T-cell (primary cell): ENCODE measurements around the gene GBA2. TPM values are rescaled to one million over a fixed set of nuclear protein-coding genes. Genes with fewer than 3 reads are reported as not detected.

Source experiments
- ATAC-seq, 4 experiments: fragments of 200-7000 bp in 3 of 4; fragments of 150-1000 bp in 1 of 4; cut with Tn5 transposase; replicated peaks in 1 of 4; 1 replicate in 3 of 4; 2 replicates in 1 of 4; pipeline ENCODE4 v1.10.0; 2021; ENCODE audit warnings: moderate library complexity in 3 of 4, mild to moderate bottlenecking in 2 of 4, moderate number of reproducible peaks in 1 of 4
- CTCF ChIA-PET, 2 donors: fragments of 300-600 bp; sonication (Branson Sonifier 250); formaldehyde crosslinking; loops; one replicate each; lab custom pipeline; 2022; ENCODE audit warnings: antibody characterized with exemption in 2 of 2; lab: Charles Lee
- POLR2A ChIA-PET, 2 donors: fragments of 300-600 bp; sonication (Branson Sonifier 250); formaldehyde crosslinking; loops; one replicate each; lab custom pipeline; 2022; ENCODE audit warnings: antibody characterized with exemption in 2 of 2; lab: Charles Lee
- DNase-seq, 35 experiments: peaks; one replicate each; pipeline versions ENCODE4 v3.0.0 to v3.0.0-alpha.2; 2013 to 2023
- H3K27ac ChIP-seq: one replicate; pipeline ENCODE4 v1.5.1; 2013; ENCODE audit warnings: low read length
- H3K27me3 ChIP-seq, 2 experiments: replicated peaks in 1 of 2; 1 replicate in 1 of 2; 2 replicates in 1 of 2; pipeline versions ENCODE4 v1.6.1 to v1.7.0; 2013; ENCODE audit warnings: low read length in 1 of 2, mixed read lengths in 1 of 2; ENCODE audit not compliant: control insufficient read depth in 2 of 2, insufficient read depth in 2 of 2; ENCODE audit errors: extremely low read depth in 1 of 2
- H3K36me3 ChIP-seq, 2 donors: 1 replicate in 1 of 2; 2 replicates in 1 of 2; pipeline versions ENCODE4 v1.6.1 to v1.7.0; 2013; ENCODE audit warnings: low read length in 1 of 2; ENCODE audit not compliant: control insufficient read depth in 2 of 2, insufficient read depth in 1 of 2; ENCODE audit errors: extremely low read depth in 1 of 2
- H3K4me1 ChIP-seq, 2 experiments: 1 replicate in 1 of 2; 2 replicates in 1 of 2; pipeline versions ENCODE4 v1.6.1 to v1.7.0; 2013; ENCODE audit warnings: low read length in 2 of 2, mixed read lengths in 1 of 2; ENCODE audit not compliant: insufficient read depth in 2 of 2, control insufficient read depth in 1 of 2; ENCODE audit errors: extremely low read depth in 1 of 2
- H3K4me3 ChIP-seq, 2 donors: 1 replicate in 1 of 2; 2 replicates in 1 of 2; pipeline versions ENCODE4 v1.5.1 to v1.7.0; 2013; ENCODE audit warnings: mild to moderate bottlenecking in 2 of 2, low read length in 1 of 2, moderate library complexity in 1 of 2; ENCODE audit not compliant: control insufficient read depth in 1 of 2; ENCODE audit errors: extremely low read depth in 1 of 2
- H3K9me3 ChIP-seq: 2 replicates; pipeline ENCODE4 v1.7.0; 2013
- H3K27ac Mint-ChIP-seq, 2 donors: one replicate each; pipeline ENCODE4 v1.8.0; 2020 to 2021; ENCODE audit warnings: mild to moderate bottlenecking in 2 of 2, mixed read lengths in 2 of 2
- H3K27me3 Mint-ChIP-seq, 2 donors: one replicate each; pipeline ENCODE4 v1.8.0; 2021 to 2022; ENCODE audit warnings: mixed read lengths in 2 of 2
- H3K36me3 Mint-ChIP-seq: one replicate; pipeline ENCODE4 v1.8.0; 2021; ENCODE audit warnings: mixed read lengths
- H3K4me1 Mint-ChIP-seq, 3 donors: one replicate each; pipeline ENCODE4 v1.8.0; 2020 to 2022; ENCODE audit warnings: mixed read lengths in 3 of 3, mild to moderate bottlenecking in 1 of 3
- H3K4me3 Mint-ChIP-seq, 3 donors: one replicate each; pipeline ENCODE4 v1.8.0; 2020 to 2022; ENCODE audit warnings: mild to moderate bottlenecking in 3 of 3, mixed read lengths in 3 of 3, moderate library complexity in 3 of 3
- H3K9me3 Mint-ChIP-seq, 3 donors: one replicate each; pipeline ENCODE4 v1.8.0; 2020 to 2022; ENCODE audit warnings: mixed read lengths in 3 of 3
- WGBS: methylation state at CpG from one replicate; pipeline ENCODE4 v1.1.5; 2013; ENCODE audit warnings: missing lambda C conversion rate; ENCODE audit not compliant: insufficient coverage; 5-methylcytosine and 5-hydroxymethylcytosine counted together
- total RNA-seq, 35 experiments: library from RNA in 6 of 35; stranded (reverse) in 6 of 35; fragments of 120-200 nt in 1 of 35; gene quantifications; one replicate each; pipeline versions ENCODE4 v1.2.1 to v1.2.4 and lab custom pipeline; 2013 to 2026

Gene GBA2
- total RNA-seq, 5 donors from 2014 or later (not counting 1 experiment from before 2014, with no cell fraction given): 35.4 to 63.3 (median 60.1) TPM

DNA sequence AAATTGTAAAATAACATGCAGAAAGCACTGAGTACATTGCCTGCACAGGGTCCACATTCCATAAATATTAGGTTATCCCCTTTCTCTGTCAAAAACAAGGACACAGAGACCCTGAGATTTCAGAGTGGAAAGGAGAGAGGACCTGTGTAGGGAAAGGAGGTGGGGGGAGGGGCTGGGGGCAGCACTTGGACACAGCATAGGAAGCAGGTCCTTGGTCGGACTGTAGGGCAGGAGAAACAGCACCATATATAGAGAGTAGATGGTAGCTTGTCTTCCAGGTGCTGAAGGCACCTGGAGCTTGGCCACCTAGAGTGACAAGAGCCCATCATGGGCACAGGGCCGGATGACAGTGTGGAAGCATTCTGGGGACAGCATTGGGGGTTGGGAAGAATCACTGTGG is 61.7 kb downstream of the GBA2 start:
- Histone ChIP-seq H3K9me3 (no peaks in the 10 kb centered on the region), H3K4me3 (no peak overlapping the region), H3K4me1 (peaks cover 2 to 26% of the 10 kb centered on the region in 2 experiments), H3K36me3 (no peaks in the 10 kb centered on the region), H3K27me3 (no peaks in the 10 kb centered on the region), H3K27ac (no peak overlapping the region)
- Mint-ChIP-seq H3K27ac (peak overlapping the region in 1 of 2 donors; percentile 85), H3K36me3 (peaks cover 3% of the 10 kb centered on the region), H3K4me3 (no peak overlapping the region), H3K27me3 (no peaks in the 10 kb centered on the region), H3K9me3 (no peaks in the 10 kb centered on the region), H3K4me1 (peaks cover 23 to 28% (median 27%) of the 10 kb centered on the region in 3 donors)
- ChIA-PET CTCF (interaction anchor here in 1 of 2 donors (1.4 kb wide), 1 partner anchor 9 kb away, joined by 4 read pairs; no protein-coding TSS in a partner anchor), POLR2A (no interaction called here)
- WGBS: 100% methylated on average over 2 of the region's 2 CpGs
- DNase-seq (no peak), ATAC-seq (no peak)

Other genes starting within 250 kb of the GBA2 start
- gene TESK1, start 144.0 kb downstream of the GBA2 start, total RNA-seq: 10 to 100 TPM; 24.2 to 56.1 (median 47.6) TPM
- gene CD72, start 130.8 kb downstream of the GBA2 start, total RNA-seq: 1 to 10 TPM; 2.5 to 9.2 (median 4.9) TPM
- gene SIT1, start 98.3 kb downstream of the GBA2 start, total RNA-seq: 10 to 100 TPM; 34.9 to 57.1 (median 51.9) TPM
- gene RMRP, start 91.2 kb downstream of the GBA2 start, total RNA-seq: over 10,000 TPM; 10,537 to 37,987 (median 30,491) TPM
- 10 to 100 TPM; 17.7 to 29.8 (median 27.5) TPM for gene CCDC107, start 90.9 kb downstream of the GBA2 start, total RNA-seq
- gene ARHGEF39, start 84.0 kb downstream of the GBA2 start, total RNA-seq: 1 to 10 TPM in 2 of 5 donors, under 1 TPM in 3; 0.12 to 1.3 (median 0.57) TPM
- under 1 TPM in 2 of 5 donors, not detected in 3; 0.19 to 0.46 TPM for gene CA9, start 75.3 kb downstream of the GBA2 start, total RNA-seq
- gene TPM2, start 59.3 kb downstream of the GBA2 start, total RNA-seq: 10 to 100 TPM; 21.4 to 66.0 (median 57.5) TPM
- gene TLN1, start 17.0 kb downstream of the GBA2 start, total RNA-seq: 100 to 1,000 TPM; 229 to 366 (median 294) TPM
- gene CREB3, start 16.6 kb downstream of the GBA2 start, total RNA-seq: 10 to 100 TPM; 15.9 to 22.6 (median 19.3) TPM
- 10 to 100 TPM; 20.6 to 36.5 (median 33.5) TPM for gene RGP1, start 59 bp upstream of the GBA2 start, total RNA-seq
- gene MSMP, start 5.0 kb upstream of the GBA2 start, total RNA-seq: 1 to 10 TPM in 3 of 5 donors, not detected in 2; 1.6 to 5.1 (median 1.6) TPM
- gene NPR2, start 42.4 kb upstream of the GBA2 start, total RNA-seq: 10 to 100 TPM in 3 of 5 donors, 1 to 10 TPM in 2; 5.9 to 10.9 (median 10.5) TPM
- gene SPAG8, start 63.0 kb upstream of the GBA2 start, total RNA-seq: 1 to 10 TPM; 2.8 to 7.1 (median 3.8) TPM
- gene HINT2, start 65.8 kb upstream of the GBA2 start, total RNA-seq: 10 to 100 TPM; 15.4 to 30.3 (median 28.5) TPM
- gene FAM221B, start 79.5 kb upstream of the GBA2 start, total RNA-seq: not detected
- gene TMEM8B, start 80.0 kb upstream of the GBA2 start, total RNA-seq: 10 to 100 TPM in 2 of 5 donors, 1 to 10 TPM in 3; 6.5 to 11.9 (median 7.3) TPM
- not detected for gene OR13J1, start 121.2 kb upstream of the GBA2 start, total RNA-seq
- not detected for gene HRCT1, start 157.0 kb upstream of the GBA2 start, total RNA-seq
- not detected for gene SPAAR, start 160.3 kb upstream of the GBA2 start, total RNA-seq
- gene OR2S2, start 208.9 kb upstream of the GBA2 start, total RNA-seq: not detected